GM12878 (cell line): ENCODE measurements around the gene LRP1. TPM values are rescaled to one million over a fixed set of nuclear protein-coding genes. Genes with fewer than 3 reads are reported as not detected.

Source experiments
- ATAC-seq: fragments of 200-7000 bp; cut with Tn5 transposase; 3 replicates; pipeline ENCODE4 v1.9.1; 2020; ENCODE audit warnings: mild to moderate bottlenecking, moderate library complexity
- BruUV-seq: library from RNA; stranded (reverse); fragments of 400-500 nt; replicated peaks from 2 replicates; lab custom pipeline; 2021; lab: Mats Ljungman, UMichigan
- CTCF ChIA-PET: fragments of 300-600 bp; sonication (Branson Sonifier 250); formaldehyde crosslinking; extraction: SDS; loops from one replicate; lab custom pipeline; 2021; ENCODE audit warnings: inconsistent platforms; lab: Yijun Ruan, JAX
- POLR2A ChIA-PET: fragments of 350-600 bp; formaldehyde crosslinking; extraction: SDS; loops from one replicate; lab custom pipeline; 2021; ENCODE audit warnings: inconsistent platforms; lab: Charles Lee
- RAD21 ChIA-PET: fragments of 300-600 bp; sonication (Branson Sonifier 250); formaldehyde crosslinking; loops from one replicate; lab custom pipeline; 2023; ENCODE audit warnings: antibody characterized with exemption; ENCODE audit not compliant: unreplicated experiment; lab: Charles Lee
- SMC1A ChIA-PET: fragments of 300-600 bp; sonication (Branson Sonifier 250); formaldehyde crosslinking; loops from one replicate; lab custom pipeline; 2023; ENCODE audit not compliant: unreplicated experiment, uncharacterized antibody; lab: Charles Lee
- DNase-seq: peaks from one replicate; pipeline ENCODE4 v3.0.0-alpha.2; 2011; ENCODE audit warnings: low read depth, low spot score
- FAIRE-seq: peaks from 3 replicates; lab custom pipeline; 2011; peaks lifted over from hg19 to GRCh38; lab: Jason Lieb, UNC
- H2AFZ ChIP-seq: 2 replicates; pipeline ENCODE4 v1.6.0; 2011; ENCODE audit warnings: low read depth, low read length, control low read depth; ENCODE audit not compliant: control insufficient read depth
- H3K27ac ChIP-seq: 2 replicates; pipeline ENCODE4 v1.5.1; 2011; ENCODE audit warnings: control low read depth; ENCODE audit not compliant: control insufficient read depth, insufficient read depth
- H3K27me3 ChIP-seq, 2 experiments: replicated peaks in 1 of 2; 2 replicates each; pipeline versions ENCODE4 v1.6.0 to v1.6.1; 2011; ENCODE audit warnings: low read length in 1 of 2; ENCODE audit not compliant: control insufficient read depth in 2 of 2, insufficient read depth in 2 of 2
- H3K36me3 ChIP-seq, 2 experiments: 2 replicates each; pipeline ENCODE4 v1.5.1; 2011; ENCODE audit warnings: low read length in 1 of 2; ENCODE audit not compliant: control insufficient read depth in 2 of 2, insufficient read depth in 2 of 2
- H3K4me1 ChIP-seq: 2 replicates; pipeline ENCODE4 v1.6.1; 2011; ENCODE audit warnings: mild to moderate bottlenecking, low read length, moderate library complexity, mixed read lengths; ENCODE audit not compliant: control insufficient read depth, insufficient read depth
- H3K4me2 ChIP-seq: 2 replicates; pipeline ENCODE4 v1.6.0; 2011; ENCODE audit warnings: control low read depth; ENCODE audit not compliant: control insufficient read depth, insufficient read depth
- H3K4me3 ChIP-seq: fragments of 200-600 bp; sonication (generic); 2 replicates; pipeline ENCODE4 v1.5.1; 2016
- H3K79me2 ChIP-seq: 2 replicates; pipeline ENCODE4 v1.6.0; 2011; ENCODE audit warnings: low read length; ENCODE audit not compliant: control insufficient read depth, insufficient read depth
- H3K9ac ChIP-seq: 2 replicates; pipeline ENCODE4 v1.8.0; 2011; ENCODE audit warnings: low read length, control low read depth, mixed read lengths; ENCODE audit not compliant: control insufficient read depth, insufficient read depth
- H3K9me3 ChIP-seq: replicated peaks from 3 replicates; pipeline ENCODE4 v1.5.1; 2011; ENCODE audit warnings: mild to moderate bottlenecking, low read length; ENCODE audit not compliant: control insufficient read depth, insufficient read depth
- H4K20me1 ChIP-seq: 2 replicates; pipeline ENCODE4 v1.6.0; 2011; ENCODE audit not compliant: control insufficient read depth, insufficient read depth
- BACH1 ChIP-seq: fragments of 450-650 bp; IDR thresholded peaks from 2 replicates; pipeline ENCODE4 v1.6.1; 2017; ENCODE audit warnings: mild to moderate bottlenecking, borderline replicate concordance
- CEBPB ChIP-seq, 2 experiments: fragments of 150-350 bp in 1 of 2; IDR thresholded peaks; 2 replicates each; pipeline ENCODE4 v1.6.1; 2012 to 2014; ENCODE audit warnings: low read depth in 2 of 2, low read length in 2 of 2, borderline replicate concordance in 1 of 2, inconsistent platforms in 1 of 2
- MTA3 ChIP-seq: IDR thresholded peaks from 2 replicates; pipeline ENCODE4 v1.6.1; 2012; ENCODE audit warnings: low read length, inconsistent platforms, borderline replicate concordance
- NFYA ChIP-seq: IDR thresholded peaks from 2 replicates; pipeline ENCODE4 v1.6.1; 2011; ENCODE audit warnings: low read depth, mild to moderate bottlenecking, low read length, improper control_type of control experiment, borderline replicate concordance
- RAD21 ChIP-seq: IDR thresholded peaks from 2 replicates; pipeline ENCODE4 v1.6.1; 2011; ENCODE audit warnings: mild to moderate bottlenecking, low read depth, low read length, moderate library complexity; ENCODE audit not compliant: insufficient read depth
- RBBP5 ChIP-seq: fragments of 200-600 bp; sonication (generic); conservative IDR thresholded peaks from 2 replicates; pipeline ENCODE4 v1.6.1; 2016
- SREBF2 ChIP-seq: IDR thresholded peaks from 2 replicates; pipeline ENCODE4 v1.6.1; 2012; ENCODE audit warnings: mild to moderate bottlenecking, low read length
- YY1 ChIP-seq: IDR thresholded peaks from 2 replicates; pipeline ENCODE4 v1.6.1; 2011; ENCODE audit warnings: low read depth, mild to moderate bottlenecking, low read length
- ZNF24 ChIP-seq: fragments of 450-650 bp; IDR thresholded peaks from 2 replicates; pipeline ENCODE4 v1.6.1; 2017; ENCODE audit warnings: antibody characterized with exemption, mild to moderate bottlenecking
- WGBS: methylation state at CpG from one replicate; pipeline ENCODE4 v1.1.6; 2016; ENCODE audit warnings: low lambda C conversion rate; ENCODE audit not compliant: insufficient replicate concordance, insufficient coverage; ENCODE audit errors: missing lambda C conversion rate; 5-methylcytosine and 5-hydroxymethylcytosine counted together
- in situ Hi-C: fragments of 300-500 bp; cut with MboI; formaldehyde crosslinking; loops from 9 replicates; pipeline ENCODE4 v1.14.3; 2018; ENCODE audit warnings: mixed read lengths
- intact Hi-C: fragments of 100-400 bp; cut with micrococcal nuclease; formaldehyde crosslinking; loops from one replicate; pipeline ENCODE4 v1.14.2; 2022; ENCODE audit not compliant: unreplicated experiment
- polyA plus RNA-seq, 11 experiments: library from polyadenylated mRNA; depleted of rRNA in 4 of 11; unstranded in 6 of 11; stranded (reverse) in 5 of 11; fragments of >200 nt; fragmentation: Nextera tagmentation in 4 of 11; fragmentation: Illumina TruSeq in 1 of 11; extraction: Ambion mirVana in 4 of 11; extraction: Trizol in 1 of 11; gene quantifications; 1 replicate in 1 of 11; 2 replicates in 10 of 11; pipeline versions ENCODE4 v1.2.1 to v1.2.3, GENCODE V29; 2011 to 2016; ENCODE audit warnings: inconsistent platforms in 2 of 11, missing spikeins in 2 of 11, low read depth in 1 of 11
- total RNA-seq, 4 experiments: library from RNA; depleted of rRNA in 3 of 4; stranded (reverse); fragments of >200 nt in 3 of 4; fragmentation: Illumina TruSeq in 1 of 4; extraction: Trizol in 1 of 4; gene quantifications; 2 replicates each; pipeline versions ENCODE4 v1.2.1 to v1.2.3, GENCODE V29; 2013 to 2021
- TF ChIP-seq, protein P1 (sequence below): fragments of 450-650 bp; formaldehyde crosslinking; IDR thresholded peaks from 2 replicates; pipeline ENCODE4 v1.4.0; 2020; ENCODE audit warnings: mild to moderate bottlenecking, moderate library complexity
- TF ChIP-seq, protein P2 (sequence below): fragments of 450-650 bp; IDR thresholded peaks from 2 replicates; pipeline ENCODE4 v1.6.1; 2017; ENCODE audit warnings: mild to moderate bottlenecking, moderate library complexity

LRP1 gene
- total and polyA plus RNA-seq, 10 of the 15 experiments (the other 5 are each of a cell fraction or from before 2014, with no cell fraction given): under 0.01 to 1.1 (median 0.20) TPM; not detected in 2

DNA sequence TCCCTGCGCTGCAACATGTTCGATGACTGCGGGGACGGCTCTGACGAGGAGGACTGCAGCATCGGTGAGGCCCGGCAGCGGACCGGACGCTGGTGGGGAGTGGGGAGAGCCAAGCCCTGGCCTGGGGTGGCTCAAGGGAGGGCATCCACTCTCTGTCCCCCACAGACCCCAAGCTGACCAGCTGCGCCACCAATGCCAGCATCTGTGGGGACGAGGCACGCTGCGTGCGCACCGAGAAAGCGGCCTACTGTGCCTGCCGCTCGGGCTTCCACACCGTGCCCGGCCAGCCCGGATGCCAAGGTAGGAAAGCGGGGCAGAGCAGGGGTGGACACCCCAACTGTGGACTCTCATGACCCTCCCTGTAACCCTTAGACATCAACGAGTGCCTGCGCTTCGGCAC, 76.9 kb downstream of the LRP1 start:
- H2AFZ ChIP-seq: no peak overlapping the region
- H3K9ac ChIP-seq: no peak overlapping the region
- ChIA-PET CTCF (no interaction called here), SMC1A (no interaction called here), POLR2A (no interaction called here), RAD21 (no interaction called here)
- DNase-seq (no peak), ATAC-seq (no peak), FAIRE-seq (no peak)
- H3K4me1 ChIP-seq: no peaks in the 10 kb centered on the region
- WGBS: 81% methylated on average over 26 of the region's 26 CpGs
- H3K27ac ChIP-seq: no peak overlapping the region
- no peaks in the 10 kb centered on the region for H3K36me3 ChIP-seq
- BruUV-seq: no TSS peak
- H3K4me2 ChIP-seq: no peak overlapping the region
- H4K20me1 ChIP-seq: no peaks in the 10 kb centered on the region
- no peaks in the 10 kb centered on the region for H3K9me3 ChIP-seq
- no peaks in the 10 kb centered on the region; a peak in 1 of 4 replicates for H3K27me3 ChIP-seq
- in situ Hi-C loops: no loop called here
- H3K79me2 ChIP-seq: no peaks in the 10 kb centered on the region
- no peak overlapping the region for H3K4me3 ChIP-seq
- intact Hi-C loops: no loop called here
- TF ChIP-seq, protein P1, sequence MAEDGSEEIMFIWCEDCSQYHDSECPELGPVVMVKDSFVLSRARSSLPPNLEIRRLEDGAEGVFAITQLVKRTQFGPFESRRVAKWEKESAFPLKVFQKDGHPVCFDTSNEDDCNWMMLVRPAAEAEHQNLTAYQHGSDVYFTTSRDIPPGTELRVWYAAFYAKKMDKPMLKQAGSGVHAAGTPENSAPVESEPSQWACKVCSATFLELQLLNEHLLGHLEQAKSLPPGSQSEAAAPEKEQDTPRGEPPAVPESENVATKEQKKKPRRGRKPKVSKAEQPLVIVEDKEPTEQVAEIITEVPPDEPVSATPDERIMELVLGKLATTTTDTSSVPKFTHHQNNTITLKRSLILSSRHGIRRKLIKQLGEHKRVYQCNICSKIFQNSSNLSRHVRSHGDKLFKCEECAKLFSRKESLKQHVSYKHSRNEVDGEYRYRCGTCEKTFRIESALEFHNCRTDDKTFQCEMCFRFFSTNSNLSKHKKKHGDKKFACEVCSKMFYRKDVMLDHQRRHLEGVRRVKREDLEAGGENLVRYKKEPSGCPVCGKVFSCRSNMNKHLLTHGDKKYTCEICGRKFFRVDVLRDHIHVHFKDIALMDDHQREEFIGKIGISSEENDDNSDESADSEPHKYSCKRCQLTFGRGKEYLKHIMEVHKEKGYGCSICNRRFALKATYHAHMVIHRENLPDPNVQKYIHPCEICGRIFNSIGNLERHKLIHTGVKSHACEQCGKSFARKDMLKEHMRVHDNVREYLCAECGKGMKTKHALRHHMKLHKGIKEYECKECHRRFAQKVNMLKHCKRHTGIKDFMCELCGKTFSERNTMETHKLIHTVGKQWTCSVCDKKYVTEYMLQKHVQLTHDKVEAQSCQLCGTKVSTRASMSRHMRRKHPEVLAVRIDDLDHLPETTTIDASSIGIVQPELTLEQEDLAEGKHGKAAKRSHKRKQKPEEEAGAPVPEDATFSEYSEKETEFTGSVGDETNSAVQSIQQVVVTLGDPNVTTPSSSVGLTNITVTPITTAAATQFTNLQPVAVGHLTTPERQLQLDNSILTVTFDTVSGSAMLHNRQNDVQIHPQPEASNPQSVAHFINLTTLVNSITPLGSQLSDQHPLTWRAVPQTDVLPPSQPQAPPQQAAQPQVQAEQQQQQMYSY: no peak

DNA sequence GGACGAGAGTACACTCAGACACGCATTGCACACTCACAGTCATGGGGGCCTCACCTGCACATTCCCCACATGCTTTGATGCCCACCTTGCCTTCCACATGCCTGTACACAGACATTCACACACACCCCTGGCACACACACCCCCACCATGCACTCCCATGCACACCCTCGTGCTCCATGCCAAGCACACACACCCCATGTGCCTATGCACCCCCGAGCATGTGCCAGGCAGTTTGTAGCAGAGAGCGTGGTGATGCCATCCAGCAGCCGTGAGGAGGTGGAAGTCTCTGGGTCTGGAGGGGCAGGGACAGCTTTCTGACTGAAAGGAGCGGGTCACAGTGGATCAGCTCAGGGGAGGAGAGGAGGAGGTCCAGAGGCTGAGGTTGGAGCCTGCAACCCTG, 77.6 kb downstream of the LRP1 start:
- in situ Hi-C loops: no loop called here
- TF ChIP-seq NFYA: no peak
- TF ChIP-seq BACH1: no peak
- no peak for TF ChIP-seq CEBPB (IDR thresholded peaks at IDR 0.05; ENCODE audit: borderline replicate concordance in 1 of 2, low read depth in 2 of 2, low read length in 2 of 2)
- no peak for TF ChIP-seq ZNF24
- TF ChIP-seq SREBF2: no peak
- no peak for TF ChIP-seq MTA3
- TF ChIP-seq, protein P2, sequence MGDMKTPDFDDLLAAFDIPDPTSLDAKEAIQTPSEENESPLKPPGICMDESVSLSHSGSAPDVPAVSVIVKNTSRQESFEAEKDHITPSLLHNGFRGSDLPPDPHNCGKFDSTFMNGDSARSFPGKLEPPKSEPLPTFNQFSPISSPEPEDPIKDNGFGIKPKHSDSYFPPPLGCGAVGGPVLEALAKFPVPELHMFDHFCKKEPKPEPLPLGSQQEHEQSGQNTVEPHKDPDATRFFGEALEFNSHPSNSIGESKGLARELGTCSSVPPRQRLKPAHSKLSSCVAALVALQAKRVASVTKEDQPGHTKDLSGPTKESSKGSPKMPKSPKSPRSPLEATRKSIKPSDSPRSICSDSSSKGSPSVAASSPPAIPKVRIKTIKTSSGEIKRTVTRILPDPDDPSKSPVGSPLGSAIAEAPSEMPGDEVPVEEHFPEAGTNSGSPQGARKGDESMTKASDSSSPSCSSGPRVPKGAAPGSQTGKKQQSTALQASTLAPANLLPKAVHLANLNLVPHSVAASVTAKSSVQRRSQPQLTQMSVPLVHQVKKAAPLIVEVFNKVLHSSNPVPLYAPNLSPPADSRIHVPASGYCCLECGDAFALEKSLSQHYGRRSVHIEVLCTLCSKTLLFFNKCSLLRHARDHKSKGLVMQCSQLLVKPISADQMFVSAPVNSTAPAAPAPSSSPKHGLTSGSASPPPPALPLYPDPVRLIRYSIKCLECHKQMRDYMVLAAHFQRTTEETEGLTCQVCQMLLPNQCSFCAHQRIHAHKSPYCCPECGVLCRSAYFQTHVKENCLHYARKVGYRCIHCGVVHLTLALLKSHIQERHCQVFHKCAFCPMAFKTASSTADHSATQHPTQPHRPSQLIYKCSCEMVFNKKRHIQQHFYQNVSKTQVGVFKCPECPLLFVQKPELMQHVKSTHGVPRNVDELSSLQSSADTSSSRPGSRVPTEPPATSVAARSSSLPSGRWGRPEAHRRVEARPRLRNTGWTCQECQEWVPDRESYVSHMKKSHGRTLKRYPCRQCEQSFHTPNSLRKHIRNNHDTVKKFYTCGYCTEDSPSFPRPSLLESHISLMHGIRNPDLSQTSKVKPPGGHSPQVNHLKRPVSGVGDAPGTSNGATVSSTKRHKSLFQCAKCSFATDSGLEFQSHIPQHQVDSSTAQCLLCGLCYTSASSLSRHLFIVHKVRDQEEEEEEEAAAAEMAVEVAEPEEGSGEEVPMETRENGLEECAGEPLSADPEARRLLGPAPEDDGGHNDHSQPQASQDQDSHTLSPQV: no peak
- no peak for TF ChIP-seq RAD21
- no peak for TF ChIP-seq YY1
- TF ChIP-seq RBBP5: no peak

More for the DNA sequence above, 77.6 kb downstream of the LRP1 start:
- Histone ChIP-seq H3K9ac (no peak overlapping the region), H3K27me3 (no peaks in the 10 kb centered on the region; a peak in 1 of 4 replicates), H4K20me1 (no peaks in the 10 kb centered on the region), H3K9me3 (no peaks in the 10 kb centered on the region), H3K4me3 (no peak overlapping the region), H3K79me2 (no peaks in the 10 kb centered on the region), H3K4me2 (no peak overlapping the region), H3K27ac (no peak overlapping the region), H3K4me1 (no peaks in the 10 kb centered on the region), H3K36me3 (no peaks in the 10 kb centered on the region), H2AFZ (no peak overlapping the region)
- intact Hi-C loops: no loop called here
- RAD21 ChIA-PET: no interaction called here
- no peak for ATAC-seq
- POLR2A ChIA-PET: no interaction called here
- DNase-seq: no peak
- 19% methylated on average over 7 of the region's 7 CpGs for WGBS
- FAIRE-seq: no peak
- BruUV-seq: no TSS peak
- CTCF ChIA-PET: no interaction called here
- SMC1A ChIA-PET: interaction anchor here (0.7 kb wide), 1 partner anchor 84 kb away, joined by 3 read pairs; no protein-coding TSS in a partner anchor
